AG08395 (cell line): ENCODE data around the gene MGAT5.

ENCODE experiments used
- DNase-seq: peaks from one replicate; pipeline ENCODE4 v3.0.0; 2012; ENCODE audit warnings: mixed read lengths, low spot score

MGAT5 gene

GRCh38 chr2:134335601-134336000 is 81.7 kb downstream of the MGAT5 start:
- no peak for DNase-seq

GRCh38 chr2:134336352-134336751 is 82.5 kb downstream of the MGAT5 start:
- DNase-seq: no peak

- no peak for DNase-seq
These were observed 83.0 kb downstream of the MGAT5 start for GRCh38 chr2:134336921-134337320.

- no peak for DNase-seq
These were observed 83.8 kb downstream of the MGAT5 start for GRCh38 chr2:134337631-134338030.

- DNase-seq: no peak
These were observed 84.3 kb downstream of the MGAT5 start for GRCh38 chr2:134338208-134338607.

- no peak for DNase-seq
These were observed 87.6 kb downstream of the MGAT5 start for GRCh38 chr2:134341476-134341875.

GRCh38 chr2:134344954-134345697 is 91.3 kb downstream of the MGAT5 start:
- DNase-seq: no peak

GRCh38 chr2:134346141-134346540 is 92.3 kb downstream of the MGAT5 start:
- DNase-seq: no peak

- peak; percentile 14 for DNase-seq
These were observed 93.9 kb downstream of the MGAT5 start for GRCh38 chr2:134347756-134348155.

GRCh38 chr2:134348239-134348638 is 94.4 kb downstream of the MGAT5 start:
- peak; percentile 50 for DNase-seq

GRCh38 chr2:134348760-134349159 is 94.9 kb downstream of the MGAT5 start:
- DNase-seq: no peak

GRCh38 chr2:134351016-134351415 is 97.1 kb downstream of the MGAT5 start:
- no peak for DNase-seq

- DNase-seq: no peak
These were observed 98.0 kb downstream of the MGAT5 start for GRCh38 chr2:134351899-134352298.

GRCh38 chr2:134352844-134353243 is 99.0 kb downstream of the MGAT5 start:
- no peak for DNase-seq

- DNase-seq: no peak
These were observed 100.7 kb downstream of the MGAT5 start for GRCh38 chr2:134354611-134355010.

- no peak for DNase-seq
These were observed 103.9 kb downstream of the MGAT5 start for GRCh38 chr2:134357814-134358213.

- no peak for DNase-seq
These were observed 105.7 kb downstream of the MGAT5 start for GRCh38 chr2:134359367-134360081.

- no peak for DNase-seq
These were observed 107.0 kb downstream of the MGAT5 start for GRCh38 chr2:134360745-134361487.

- DNase-seq: no peak
These were observed 107.8 kb downstream of the MGAT5 start for GRCh38 chr2:134361648-134362047.

GRCh38 chr2:134362152-134362668 is 108.3 kb downstream of the MGAT5 start:
- no peak for DNase-seq

- no peak for DNase-seq
These were observed 108.9 kb downstream of the MGAT5 start for GRCh38 chr2:134362740-134363139.

- no peak for DNase-seq
These were observed 111.5 kb downstream of the MGAT5 start for GRCh38 chr2:134365356-134365755.

- DNase-seq: no peak
These were observed 112.5 kb downstream of the MGAT5 start for GRCh38 chr2:134366359-134366758.
